HEK293 (cell line): ENCODE results near the gene ELK4.

Experiments
- CTCF ChIA-PET: fragments of 350-600 bp; formaldehyde crosslinking; extraction: SDS; loops from one replicate; lab custom pipeline; 2021; ENCODE audit warnings: antibody characterized with exemption; lab: Yijun Ruan, JAX
- POLR2A ChIA-PET: fragments of 300-600 bp; formaldehyde crosslinking; extraction: SDS; loops from one replicate; lab custom pipeline; 2020; ENCODE audit warnings: antibody characterized with exemption, inconsistent platforms; lab: Yijun Ruan, JAX
- H3K27ac ChIP-seq: fragments of 200-500 bp; sonication (Bioruptor generic); 2 replicates; pipeline ENCODE4 v1.5.1; 2014; ENCODE audit warnings: low read depth, low read length, control low read depth, inconsistent platforms; ENCODE audit errors: extremely low read depth
- H3K36me3 ChIP-seq, 2 experiments: fragments of 200-500 bp in 1 of 2; sonication (Bioruptor generic) in 1 of 2; 1 replicate in 1 of 2; 2 replicates in 1 of 2; pipeline ENCODE4 v1.5.1; 2014 to 2017; ENCODE audit warnings: inconsistent platforms in 2 of 2, low read length in 2 of 2; ENCODE audit not compliant: control insufficient read depth in 2 of 2, insufficient read depth in 1 of 2
- H3K4me1 ChIP-seq: fragments of 200-500 bp; sonication (Bioruptor generic); 2 replicates; pipeline ENCODE4 v1.5.1; 2014; ENCODE audit warnings: mild to moderate bottlenecking, low read length, inconsistent platforms; ENCODE audit not compliant: control insufficient read depth, insufficient read depth
- H3K4me3 ChIP-seq: 2 replicates; pipeline ENCODE4 v1.5.1; 2011; ENCODE audit warnings: low read depth, mild to moderate bottlenecking, control low read depth, low read length, moderate library complexity
- H3K9me3 ChIP-seq: fragments of 200-500 bp; sonication (Bioruptor generic); 2 replicates; pipeline ENCODE4 v1.5.1; 2014; ENCODE audit warnings: low read depth, low read length, inconsistent platforms; ENCODE audit not compliant: control insufficient read depth, insufficient read depth
- EGR2 ChIP-seq: fragments of 450-650 bp; formaldehyde crosslinking; IDR thresholded peaks from 2 replicates; pipeline ENCODE4 v1.5.1; 2016; ENCODE audit warnings: low read depth, missing biosample characterization, missing genetic modification characterization
- GLIS1 ChIP-seq: fragments of 450-650 bp; formaldehyde crosslinking; IDR thresholded peaks from 2 replicates; pipeline ENCODE4 v1.5.1; 2016; ENCODE audit warnings: missing biosample characterization, missing genetic modification characterization
- GLIS2 ChIP-seq: fragments of 450-650 bp; formaldehyde crosslinking; IDR thresholded peaks from 2 replicates; pipeline ENCODE4 v1.5.1; 2016; ENCODE audit warnings: missing biosample characterization, missing genetic modification characterization
- KLF9 ChIP-seq: fragments of 450-650 bp; formaldehyde crosslinking; IDR thresholded peaks from 2 replicates; pipeline ENCODE4 v1.5.1; 2016; ENCODE audit warnings: missing biosample characterization, missing genetic modification characterization, low read depth
- REPIN1 ChIP-seq: fragments of 450-650 bp; formaldehyde crosslinking; IDR thresholded peaks from 2 replicates; pipeline ENCODE4 v1.5.1; 2017; ENCODE audit warnings: missing biosample characterization, missing genetic modification characterization, low read depth
- SCRT2 ChIP-seq: fragments of 450-650 bp; formaldehyde crosslinking; IDR thresholded peaks from 2 replicates; pipeline ENCODE4 v1.5.1; 2016; ENCODE audit warnings: missing biosample characterization, missing genetic modification characterization
- WT1 ChIP-seq: fragments of 450-650 bp; formaldehyde crosslinking; IDR thresholded peaks from 2 replicates; pipeline ENCODE4 v1.5.1; 2016; ENCODE audit warnings: missing biosample characterization, missing genetic modification characterization
- ZBTB20 ChIP-seq: fragments of 450-650 bp; formaldehyde crosslinking; IDR thresholded peaks from 2 replicates; pipeline ENCODE4 v1.5.1; 2016; ENCODE audit warnings: missing biosample characterization, missing genetic modification characterization
- ZBTB48 ChIP-seq: fragments of 450-650 bp; formaldehyde crosslinking; IDR thresholded peaks from 2 replicates; pipeline ENCODE4 v1.5.1; 2016; ENCODE audit warnings: missing biosample characterization, missing genetic modification characterization
- ZFHX2 ChIP-seq: fragments of 450-650 bp; formaldehyde crosslinking; conservative IDR thresholded peaks from 2 replicates; pipeline ENCODE4 v1.5.1; 2016; ENCODE audit warnings: missing biosample characterization, missing genetic modification characterization
- ZFP69B ChIP-seq: fragments of 450-650 bp; formaldehyde crosslinking; IDR thresholded peaks from 2 replicates; pipeline ENCODE4 v1.5.1; 2016; ENCODE audit warnings: missing biosample characterization, missing genetic modification characterization
- ZIC2 ChIP-seq: fragments of 450-650 bp; formaldehyde crosslinking; IDR thresholded peaks from 2 replicates; pipeline ENCODE4 v1.5.1; 2016; ENCODE audit warnings: missing biosample characterization, missing genetic modification characterization
- ZNF335 ChIP-seq: fragments of 450-650 bp; formaldehyde crosslinking; conservative IDR thresholded peaks from 2 replicates; pipeline ENCODE4 v1.5.1; 2016; ENCODE audit warnings: missing biosample characterization, missing genetic modification characterization
- ZNF600 ChIP-seq: fragments of 450-650 bp; formaldehyde crosslinking; IDR thresholded peaks from 2 replicates; pipeline ENCODE4 v1.5.1; 2016; ENCODE audit warnings: missing biosample characterization, missing genetic modification characterization
- ZNF629 ChIP-seq: fragments of 450-650 bp; formaldehyde crosslinking; IDR thresholded peaks from 2 replicates; pipeline ENCODE4 v1.5.1; 2017; ENCODE audit warnings: missing biosample characterization, missing genetic modification characterization
- ZNF654 ChIP-seq: fragments of 450-650 bp; formaldehyde crosslinking; IDR thresholded peaks from 2 replicates; pipeline ENCODE4 v1.5.1; 2016; ENCODE audit warnings: low read depth, missing biosample characterization, missing genetic modification characterization
- ZNF658 ChIP-seq: fragments of 450-650 bp; formaldehyde crosslinking; IDR thresholded peaks from 2 replicates; pipeline ENCODE4; 2016; ENCODE audit warnings: missing biosample characterization, missing genetic modification characterization
- ZNF660 ChIP-seq: fragments of 450-650 bp; IDR thresholded peaks from 2 replicates; pipeline ENCODE4 v1.5.1; 2018; ENCODE audit warnings: missing biosample characterization, mild to moderate bottlenecking, missing genetic modification characterization
- ZSCAN30 ChIP-seq: fragments of 450-650 bp; IDR thresholded peaks from 2 replicates; pipeline ENCODE4 v1.5.1; 2018; ENCODE audit warnings: missing biosample characterization, mild to moderate bottlenecking, missing genetic modification characterization, moderate library complexity
- TF ChIP-seq, protein P1 (sequence below): fragments of 450-650 bp; formaldehyde crosslinking; IDR thresholded peaks from 2 replicates; pipeline ENCODE4 v1.5.1; 2017; ENCODE audit warnings: missing biosample characterization, missing genetic modification characterization
- TF ChIP-seq, protein P2 (sequence below): fragments of 450-650 bp; formaldehyde crosslinking; IDR thresholded peaks from 2 replicates; pipeline ENCODE4 v1.5.1; 2016; ENCODE audit warnings: missing biosample characterization, missing genetic modification characterization
- TF ChIP-seq, protein P3 (sequence below): fragments of 450-650 bp; formaldehyde crosslinking; IDR thresholded peaks from 2 replicates; pipeline ENCODE4 v1.5.1; 2016; ENCODE audit warnings: missing biosample characterization, missing genetic modification characterization
- TF ChIP-seq, protein P4 (sequence below): fragments of 450-650 bp; formaldehyde crosslinking; IDR thresholded peaks from 2 replicates; pipeline ENCODE4 v1.5.1; 2016; ENCODE audit warnings: missing biosample characterization, missing genetic modification characterization
- TF ChIP-seq, protein P5 (sequence below): fragments of 450-650 bp; formaldehyde crosslinking; IDR thresholded peaks from 2 replicates; pipeline ENCODE4 v1.5.1; 2016; ENCODE audit warnings: missing biosample characterization, missing genetic modification characterization
- TF ChIP-seq, protein P6 (sequence below): fragments of 450-650 bp; formaldehyde crosslinking; IDR thresholded peaks from 2 replicates; pipeline ENCODE4 v1.5.1; 2016; ENCODE audit warnings: missing biosample characterization, missing genetic modification characterization

The ELK4 gene

DNA sequence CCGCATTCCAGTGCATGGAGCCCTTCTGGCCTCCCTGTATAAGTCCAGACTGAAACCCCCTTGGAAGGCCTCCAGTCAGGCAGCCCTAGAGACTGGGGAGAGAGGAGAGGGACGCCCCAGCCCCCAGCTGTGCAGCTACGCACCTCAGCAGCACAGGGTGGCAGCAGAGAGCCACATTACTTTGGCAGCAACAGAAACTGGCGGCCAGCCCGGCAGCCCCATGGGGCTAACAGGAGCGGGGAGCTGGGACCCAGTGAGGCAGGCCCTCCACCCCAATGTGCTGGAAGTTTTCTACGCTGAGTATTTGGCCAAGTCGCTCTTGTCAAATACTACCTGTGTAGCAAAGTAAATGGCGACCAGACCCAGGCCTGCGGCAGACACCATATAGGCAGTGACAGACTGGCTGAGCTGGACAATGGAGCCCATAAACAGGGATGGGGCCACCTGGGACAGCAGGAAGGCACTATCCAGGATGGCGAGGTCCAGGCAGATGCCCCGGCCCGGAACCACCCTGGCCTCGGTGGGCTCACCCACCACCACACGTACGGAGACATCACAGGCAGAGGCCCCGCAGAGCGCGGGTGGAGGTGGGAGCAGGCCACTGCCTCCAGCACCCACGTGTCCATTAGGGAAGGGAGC is 27.3 kb upstream of the ELK4 start:
- Histone ChIP-seq H3K36me3 (peaks cover 0 to 25% of the 10 kb centered on the region in 2 experiments; a peak in 2 of 3 replicates), H3K27ac (no peak overlapping the region), H3K4me1 (no peaks in the 10 kb centered on the region), H3K9me3 (no peaks in the 10 kb centered on the region), H3K4me3 (no peak overlapping the region)
- ChIA-PET CTCF (interaction anchor here (0.5 to 10.6 kb wide), 73 partner anchors 10 to 1036 kb away, joined by 3 to 414 read pairs (median 5); partner anchors contain the start of genes ELK4 and SLC45A3), POLR2A (interaction anchor here (0.5 to 2.6 kb wide), 7 partner anchors 11 to 318 kb away, joined by 3 to 15 read pairs (median 4); partner anchors contain the start of gene ELK4)
- TF ChIP-seq ZNF600 (tag by site-specific recombination) (0 out of 2 replicates have a peak, but pooled peaks have one; percentile 35), ZFP69B (tag by site-specific recombination) (0 out of 2 replicates have a peak, but pooled peaks have one; percentile 19), EGR2 (tag by site-specific recombination) (peak; percentile 66), ZBTB20 (no peak), REPIN1 (tag by site-specific recombination) (no peak), ZIC2 (tag by site-specific recombination) (peak; percentile 76), ZBTB48 (peak; percentile 28; the same call in 1 of the 2 replicates), ZNF660 (tag by site-specific recombination) (peak; percentile 62), SCRT2 (peak; percentile 48; the same call in 1 of the 2 replicates), KLF9 (tag by site-specific recombination) (no peak), ZNF658 (tag by site-specific recombination) (no peak), ZSCAN30 (peak; percentile 68; the same call in 1 of the 2 replicates), ZNF654 (peak; percentile 89), GLIS2 (tag by site-specific recombination) (peak; percentile 78), ZNF629 (tag by site-specific recombination) (0 out of 2 replicates have a peak, but pooled peaks have one; percentile 17), WT1 (tag by site-specific recombination) (0 out of 2 replicates have a peak, but pooled peaks have one; percentile 22), ZNF335 (peak; percentile 49), ZFHX2 (tag by site-specific recombination) (peak; percentile 72), GLIS1 (tag by site-specific recombination) (peak; percentile 89)
- TF ChIP-seq, protein P1, sequence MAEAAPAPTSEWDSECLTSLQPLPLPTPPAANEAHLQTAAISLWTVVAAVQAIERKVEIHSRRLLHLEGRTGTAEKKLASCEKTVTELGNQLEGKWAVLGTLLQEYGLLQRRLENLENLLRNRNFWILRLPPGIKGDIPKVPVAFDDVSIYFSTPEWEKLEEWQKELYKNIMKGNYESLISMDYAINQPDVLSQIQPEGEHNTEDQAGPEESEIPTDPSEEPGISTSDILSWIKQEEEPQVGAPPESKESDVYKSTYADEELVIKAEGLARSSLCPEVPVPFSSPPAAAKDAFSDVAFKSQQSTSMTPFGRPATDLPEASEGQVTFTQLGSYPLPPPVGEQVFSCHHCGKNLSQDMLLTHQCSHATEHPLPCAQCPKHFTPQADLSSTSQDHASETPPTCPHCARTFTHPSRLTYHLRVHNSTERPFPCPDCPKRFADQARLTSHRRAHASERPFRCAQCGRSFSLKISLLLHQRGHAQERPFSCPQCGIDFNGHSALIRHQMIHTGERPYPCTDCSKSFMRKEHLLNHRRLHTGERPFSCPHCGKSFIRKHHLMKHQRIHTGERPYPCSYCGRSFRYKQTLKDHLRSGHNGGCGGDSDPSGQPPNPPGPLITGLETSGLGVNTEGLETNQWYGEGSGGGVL: no peak
- TF ChIP-seq, protein P2, sequence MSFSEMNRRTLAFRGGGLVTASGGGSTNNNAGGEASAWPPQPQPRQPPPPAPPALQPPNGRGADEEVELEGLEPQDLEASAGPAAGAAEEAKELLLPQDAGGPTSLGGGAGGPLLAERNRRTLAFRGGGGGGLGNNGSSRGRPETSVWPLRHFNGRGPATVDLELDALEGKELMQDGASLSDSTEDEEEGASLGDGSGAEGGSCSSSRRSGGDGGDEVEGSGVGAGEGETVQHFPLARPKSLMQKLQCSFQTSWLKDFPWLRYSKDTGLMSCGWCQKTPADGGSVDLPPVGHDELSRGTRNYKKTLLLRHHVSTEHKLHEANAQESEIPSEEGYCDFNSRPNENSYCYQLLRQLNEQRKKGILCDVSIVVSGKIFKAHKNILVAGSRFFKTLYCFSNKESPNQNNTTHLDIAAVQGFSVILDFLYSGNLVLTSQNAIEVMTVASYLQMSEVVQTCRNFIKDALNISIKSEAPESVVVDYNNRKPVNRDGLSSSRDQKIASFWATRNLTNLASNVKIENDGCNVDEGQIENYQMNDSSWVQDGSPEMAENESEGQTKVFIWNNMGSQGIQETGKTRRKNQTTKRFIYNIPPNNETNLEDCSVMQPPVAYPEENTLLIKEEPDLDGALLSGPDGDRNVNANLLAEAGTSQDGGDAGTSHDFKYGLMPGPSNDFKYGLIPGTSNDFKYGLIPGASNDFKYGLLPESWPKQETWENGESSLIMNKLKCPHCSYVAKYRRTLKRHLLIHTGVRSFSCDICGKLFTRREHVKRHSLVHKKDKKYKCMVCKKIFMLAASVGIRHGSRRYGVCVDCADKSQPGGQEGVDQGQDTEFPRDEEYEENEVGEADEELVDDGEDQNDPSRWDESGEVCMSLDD: peak; percentile 58; the same call in 1 of the 2 replicates
- TF ChIP-seq, protein P3, sequence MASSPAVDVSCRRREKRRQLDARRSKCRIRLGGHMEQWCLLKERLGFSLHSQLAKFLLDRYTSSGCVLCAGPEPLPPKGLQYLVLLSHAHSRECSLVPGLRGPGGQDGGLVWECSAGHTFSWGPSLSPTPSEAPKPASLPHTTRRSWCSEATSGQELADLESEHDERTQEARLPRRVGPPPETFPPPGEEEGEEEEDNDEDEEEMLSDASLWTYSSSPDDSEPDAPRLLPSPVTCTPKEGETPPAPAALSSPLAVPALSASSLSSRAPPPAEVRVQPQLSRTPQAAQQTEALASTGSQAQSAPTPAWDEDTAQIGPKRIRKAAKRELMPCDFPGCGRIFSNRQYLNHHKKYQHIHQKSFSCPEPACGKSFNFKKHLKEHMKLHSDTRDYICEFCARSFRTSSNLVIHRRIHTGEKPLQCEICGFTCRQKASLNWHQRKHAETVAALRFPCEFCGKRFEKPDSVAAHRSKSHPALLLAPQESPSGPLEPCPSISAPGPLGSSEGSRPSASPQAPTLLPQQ (tag by site-specific recombination): 0 out of 2 replicates have a peak, but pooled peaks have one; percentile 26
- TF ChIP-seq, protein P4, sequence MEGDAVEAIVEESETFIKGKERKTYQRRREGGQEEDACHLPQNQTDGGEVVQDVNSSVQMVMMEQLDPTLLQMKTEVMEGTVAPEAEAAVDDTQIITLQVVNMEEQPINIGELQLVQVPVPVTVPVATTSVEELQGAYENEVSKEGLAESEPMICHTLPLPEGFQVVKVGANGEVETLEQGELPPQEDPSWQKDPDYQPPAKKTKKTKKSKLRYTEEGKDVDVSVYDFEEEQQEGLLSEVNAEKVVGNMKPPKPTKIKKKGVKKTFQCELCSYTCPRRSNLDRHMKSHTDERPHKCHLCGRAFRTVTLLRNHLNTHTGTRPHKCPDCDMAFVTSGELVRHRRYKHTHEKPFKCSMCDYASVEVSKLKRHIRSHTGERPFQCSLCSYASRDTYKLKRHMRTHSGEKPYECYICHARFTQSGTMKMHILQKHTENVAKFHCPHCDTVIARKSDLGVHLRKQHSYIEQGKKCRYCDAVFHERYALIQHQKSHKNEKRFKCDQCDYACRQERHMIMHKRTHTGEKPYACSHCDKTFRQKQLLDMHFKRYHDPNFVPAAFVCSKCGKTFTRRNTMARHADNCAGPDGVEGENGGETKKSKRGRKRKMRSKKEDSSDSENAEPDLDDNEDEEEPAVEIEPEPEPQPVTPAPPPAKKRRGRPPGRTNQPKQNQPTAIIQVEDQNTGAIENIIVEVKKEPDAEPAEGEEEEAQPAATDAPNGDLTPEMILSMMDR: peak; percentile 87
- TF ChIP-seq, protein P5, sequence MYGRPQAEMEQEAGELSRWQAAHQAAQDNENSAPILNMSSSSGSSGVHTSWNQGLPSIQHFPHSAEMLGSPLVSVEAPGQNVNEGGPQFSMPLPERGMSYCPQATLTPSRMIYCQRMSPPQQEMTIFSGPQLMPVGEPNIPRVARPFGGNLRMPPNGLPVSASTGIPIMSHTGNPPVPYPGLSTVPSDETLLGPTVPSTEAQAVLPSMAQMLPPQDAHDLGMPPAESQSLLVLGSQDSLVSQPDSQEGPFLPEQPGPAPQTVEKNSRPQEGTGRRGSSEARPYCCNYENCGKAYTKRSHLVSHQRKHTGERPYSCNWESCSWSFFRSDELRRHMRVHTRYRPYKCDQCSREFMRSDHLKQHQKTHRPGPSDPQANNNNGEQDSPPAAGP (tag by site-specific recombination): no peak
- TF ChIP-seq, protein P6, sequence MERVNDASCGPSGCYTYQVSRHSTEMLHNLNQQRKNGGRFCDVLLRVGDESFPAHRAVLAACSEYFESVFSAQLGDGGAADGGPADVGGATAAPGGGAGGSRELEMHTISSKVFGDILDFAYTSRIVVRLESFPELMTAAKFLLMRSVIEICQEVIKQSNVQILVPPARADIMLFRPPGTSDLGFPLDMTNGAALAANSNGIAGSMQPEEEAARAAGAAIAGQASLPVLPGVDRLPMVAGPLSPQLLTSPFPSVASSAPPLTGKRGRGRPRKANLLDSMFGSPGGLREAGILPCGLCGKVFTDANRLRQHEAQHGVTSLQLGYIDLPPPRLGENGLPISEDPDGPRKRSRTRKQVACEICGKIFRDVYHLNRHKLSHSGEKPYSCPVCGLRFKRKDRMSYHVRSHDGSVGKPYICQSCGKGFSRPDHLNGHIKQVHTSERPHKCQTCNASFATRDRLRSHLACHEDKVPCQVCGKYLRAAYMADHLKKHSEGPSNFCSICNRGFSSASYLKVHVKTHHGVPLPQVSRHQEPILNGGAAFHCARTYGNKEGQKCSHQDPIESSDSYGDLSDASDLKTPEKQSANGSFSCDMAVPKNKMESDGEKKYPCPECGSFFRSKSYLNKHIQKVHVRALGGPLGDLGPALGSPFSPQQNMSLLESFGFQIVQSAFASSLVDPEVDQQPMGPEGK (tag by site-specific recombination): peak; percentile 89
